HFFc6 (cell line): Measurements from ENCODE around the gene KLHDC7A. TPM values are rescaled to one million over a fixed set of nuclear protein-coding genes. Genes with fewer than 3 reads are reported as not detected.

Experiments used
- DNase-seq: peaks from one replicate; pipeline ENCODE4 v3.0.0-alpha.2; 2018
- H3K27ac Mint-ChIP-seq: 2 replicates; pipeline ENCODE4 v1.8.0; 2020; ENCODE audit warnings: mild to moderate bottlenecking, mixed read lengths
- H3K27me3 Mint-ChIP-seq: 2 replicates; pipeline ENCODE4 v1.8.0; 2021; ENCODE audit warnings: mild to moderate bottlenecking, moderate library complexity, mixed read lengths; ENCODE audit not compliant: insufficient read depth
- H3K36me3 Mint-ChIP-seq: 2 replicates; pipeline ENCODE4 v1.8.0; 2021; ENCODE audit warnings: low read depth, mixed read lengths
- H3K4me1 Mint-ChIP-seq: 2 replicates; pipeline ENCODE4 v1.8.0; 2020; ENCODE audit warnings: low read depth, mixed read lengths
- H3K4me3 Mint-ChIP-seq: 2 replicates; pipeline ENCODE4 v1.8.0; 2020; ENCODE audit warnings: mild to moderate bottlenecking, moderate library complexity, mixed read lengths
- H3K9me3 Mint-ChIP-seq: 2 replicates; pipeline ENCODE4 v1.8.0; 2020; ENCODE audit warnings: mild to moderate bottlenecking, mixed read lengths
- CTCF ChIP-seq: fragments of 200-600 bp; sonication (generic); IDR thresholded peaks from 2 replicates; pipeline ENCODE4 v1.5.0; 2021; ENCODE audit warnings: antibody characterized with exemption, mild to moderate bottlenecking
- long read RNA-seq: library from polyadenylated mRNA; unstranded; transcript quantifications from one replicate; pipeline ENCODE4 v2.0.0, GENCODE V29; 2019
- total RNA-seq, 6 experiments: library from RNA; stranded (reverse); fragmentation: NEBNext Ultra II Directional; extraction: Animal tissue kit (Norgen Biotek cat#: 25700); gene quantifications; 2 replicates in 1 of 6; 3 replicates in 5 of 6; pipeline ENCODE4 v1.2.3, GENCODE V29; 2021

KLHDC7A gene
- not detected for total RNA-seq
- long read RNA-seq = 0 reads

DNA sequence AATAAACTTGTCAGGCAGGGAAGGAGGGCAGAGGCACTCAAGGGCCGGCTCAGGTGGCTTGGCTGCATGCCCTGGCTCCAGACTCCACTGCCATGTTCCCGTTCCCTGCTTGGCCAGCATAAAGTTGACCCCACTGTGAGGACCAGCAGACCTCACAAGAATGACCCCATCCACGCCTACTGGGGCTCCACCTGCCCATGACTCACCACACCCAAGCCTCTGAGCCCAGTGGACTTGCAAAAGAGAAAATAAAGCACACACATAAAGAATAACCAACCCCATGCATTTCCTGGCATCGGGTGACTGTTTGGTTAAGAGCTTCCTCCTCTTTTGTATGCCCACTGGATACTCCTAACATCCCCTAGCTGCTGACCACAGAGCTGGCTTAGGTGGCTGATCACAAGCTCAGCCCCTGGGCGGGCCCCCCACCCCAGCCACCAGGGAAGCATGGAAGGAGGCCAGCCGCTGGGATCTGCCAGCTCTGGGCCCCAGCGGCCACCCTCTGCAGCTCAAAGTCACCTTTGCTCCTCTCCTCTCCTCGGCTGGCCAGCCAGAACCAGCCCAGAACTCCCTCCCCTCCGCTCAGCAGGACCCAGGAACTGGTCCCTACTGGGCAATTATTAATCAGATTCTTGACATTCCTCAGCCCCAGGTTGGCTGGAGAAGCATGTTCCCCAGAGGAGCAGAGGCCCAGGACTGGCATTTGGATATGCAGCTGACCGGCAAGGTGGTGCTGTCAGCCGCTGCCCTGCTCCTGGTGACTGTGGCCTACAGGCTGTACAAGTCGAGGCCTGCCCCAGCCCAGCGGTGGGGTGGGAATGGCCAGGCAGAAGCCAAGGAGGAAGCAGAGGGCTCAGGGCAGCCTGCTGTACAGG, at the start of gene KLHDC7A:
Gene KLHDC7A, plus strand, starts transcription at position 616 of the 875 bp plus-strand sequence. Its CDS starts 52 bp downstream, at position 668.
- no peak for DNase-seq
- Mint-ChIP-seq H3K27ac (no peak within 1 kb of the TSS), H3K4me3 (no peak within 1 kb of the TSS), H3K36me3 (0 out of 2 replicates have a peak, but pooled peaks cover 5% of the 10 kb centered on the region), H3K9me3 (peaks cover 52% of the 10 kb centered on the region), H3K27me3 (peaks cover 5% of the 10 kb centered on the region), H3K4me1 (no peaks in the 10 kb centered on the region)
- no peak for TF ChIP-seq CTCF

GRCh38 chr1:18434041-18434440, 46.7 kb upstream of the KLHDC7A start:
- Mint-ChIP-seq H3K9me3 (peaks cover 87% of the 10 kb centered on the region), H3K27me3 (no peaks in the 10 kb centered on the region), H3K36me3 (peaks cover 12% of the 10 kb centered on the region), H3K27ac (no peak overlapping the region), H3K4me1 (no peaks in the 10 kb centered on the region), H3K4me3 (no peak overlapping the region)
- TF ChIP-seq CTCF = no peak
- no peak for DNase-seq

DNA sequence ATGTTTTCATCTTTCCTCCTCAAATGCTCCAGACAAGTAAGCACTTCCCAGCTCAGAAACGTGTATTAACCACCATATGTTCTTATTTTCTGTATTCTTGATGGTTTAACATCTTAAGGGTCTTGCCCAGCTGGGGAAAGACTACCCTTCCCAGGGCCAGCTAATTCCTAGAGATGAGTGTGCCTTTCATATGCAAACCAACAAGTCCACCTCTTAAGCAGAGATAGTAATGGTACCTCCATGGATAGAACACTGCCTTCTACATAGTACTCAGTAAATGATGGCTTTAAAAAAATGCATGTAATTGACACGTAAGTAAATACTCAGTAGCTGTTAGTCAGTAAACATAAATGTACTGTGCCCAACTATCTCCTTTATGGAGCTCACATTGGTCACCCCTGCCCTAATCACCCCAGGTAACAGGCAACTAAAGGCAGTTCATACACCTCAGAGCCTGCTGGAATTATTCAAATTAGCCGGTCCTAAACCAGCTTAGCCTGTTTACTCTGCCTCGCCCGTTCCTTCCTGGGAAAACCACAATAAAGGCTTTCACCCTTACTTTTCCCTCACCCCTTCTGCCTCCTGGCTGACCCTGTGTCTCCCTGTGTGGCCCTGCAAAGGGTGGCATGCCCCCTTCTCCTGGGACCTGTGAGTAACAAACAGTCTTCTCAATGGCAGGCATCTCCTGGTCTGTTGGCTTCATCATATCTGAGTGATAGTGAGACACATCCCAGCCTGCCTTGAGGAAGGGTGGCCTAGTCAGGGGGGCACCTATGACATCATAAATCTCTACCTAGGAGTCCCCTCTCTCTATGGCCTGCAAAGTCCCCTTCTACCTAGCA, 40.1 kb upstream of the KLHDC7A start:
- Mint-ChIP-seq H3K27me3 (peaks cover 1% of the 10 kb centered on the region; the same call in 1 of the 2 replicates), H3K4me1 (no peaks in the 10 kb centered on the region), H3K36me3 (peaks cover 12% of the 10 kb centered on the region; the same call in 1 of the 2 replicates), H3K9me3 (peaks cover 52% of the 10 kb centered on the region), H3K27ac (no peak overlapping the region), H3K4me3 (no peak overlapping the region)
- TF ChIP-seq CTCF = no peak
- no peak for DNase-seq

DNA sequence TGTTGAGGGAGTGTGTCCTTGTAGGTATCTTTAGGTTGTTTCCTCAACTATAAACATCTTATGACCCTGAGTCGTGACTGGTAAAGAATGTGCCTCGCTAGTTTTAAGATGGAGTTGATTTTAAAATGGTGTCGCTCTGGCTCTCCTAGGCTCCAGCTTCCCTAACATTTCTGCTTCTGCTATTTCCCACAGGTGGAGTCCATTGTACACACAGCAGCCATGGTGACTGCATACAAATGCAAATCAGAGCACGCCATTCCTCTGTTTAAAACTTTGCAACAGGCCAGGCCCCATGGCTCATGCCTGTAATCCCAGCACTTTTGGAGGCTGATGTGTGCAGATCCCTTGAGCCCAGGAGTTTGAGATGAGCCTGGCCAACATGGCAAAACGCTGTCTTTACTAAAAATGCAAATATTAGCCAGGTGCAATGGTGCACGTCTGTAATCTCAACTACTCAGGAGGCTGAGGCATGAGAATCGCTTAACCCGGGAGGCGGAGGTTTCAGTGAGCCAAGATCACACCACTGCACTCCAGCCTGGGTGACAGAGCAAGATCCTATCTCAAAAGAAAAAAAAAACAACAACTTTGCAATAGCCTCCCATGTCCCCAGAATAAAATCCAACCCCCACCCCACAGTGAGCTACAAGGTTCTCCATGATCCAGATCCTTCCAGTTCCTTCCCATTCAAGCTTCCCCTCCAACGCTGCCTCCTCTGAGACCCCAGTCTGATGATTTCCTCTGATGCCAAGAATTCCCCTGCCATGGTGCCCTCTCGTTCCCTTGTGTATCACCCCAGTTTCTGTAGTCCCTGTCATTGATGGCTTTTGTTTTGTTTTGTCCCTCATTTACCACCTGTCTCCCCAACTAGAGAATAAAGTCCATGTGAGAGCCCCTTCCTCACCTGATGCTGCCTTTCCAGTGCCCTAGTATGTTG, 36.9 kb upstream of the KLHDC7A start:
- Mint-ChIP-seq H3K27me3 (peaks cover 3% of the 10 kb centered on the region; the same call in 1 of the 2 replicates), H3K4me1 (no peaks in the 10 kb centered on the region), H3K9me3 (peaks cover 52% of the 10 kb centered on the region), H3K36me3 (peaks cover 8% of the 10 kb centered on the region; the same call in 1 of the 2 replicates), H3K27ac (no peak overlapping the region), H3K4me3 (no peak overlapping the region)
- no peak for DNase-seq
- TF ChIP-seq CTCF = no peak
